DMS153 treated with DMSO at 0.1 percent for 48 hours (cell line): Measurements from ENCODE around the gene PRR22.
"Not testable (repeated sequence)": the region's sequence is repeated elsewhere in the genome, so short reads cannot be mapped to it uniquely, and the experiment has no call there.

Experiments used
- DNase-seq: peaks from one replicate; lab custom pipeline; 2025; ENCODE audit not compliant: unreplicated experiment; lab: John Stamatoyannopoulos, UW

Gene PRR22

DNA sequence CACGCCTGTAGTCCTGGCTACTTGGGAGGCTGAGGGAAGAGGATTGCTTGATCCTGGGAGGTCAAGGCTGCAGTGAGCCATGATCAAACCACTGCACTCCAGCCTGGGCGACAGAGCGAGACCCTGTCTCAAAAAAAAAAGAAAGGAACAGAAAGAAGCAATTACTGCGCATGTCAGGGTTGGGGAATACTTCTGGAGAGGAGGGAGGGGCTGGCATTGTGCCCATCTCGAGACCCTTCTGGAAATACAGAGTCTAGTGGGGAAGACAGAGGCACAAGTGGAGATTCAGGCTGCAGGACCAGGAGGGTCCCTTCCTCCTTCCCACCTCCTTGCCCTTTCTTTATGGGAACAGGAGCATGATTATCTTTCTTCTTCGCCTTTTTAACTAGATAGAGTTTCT is 30.8 kb downstream of the PRR22 start:
- DNase-seq, result no peak

DNA sequence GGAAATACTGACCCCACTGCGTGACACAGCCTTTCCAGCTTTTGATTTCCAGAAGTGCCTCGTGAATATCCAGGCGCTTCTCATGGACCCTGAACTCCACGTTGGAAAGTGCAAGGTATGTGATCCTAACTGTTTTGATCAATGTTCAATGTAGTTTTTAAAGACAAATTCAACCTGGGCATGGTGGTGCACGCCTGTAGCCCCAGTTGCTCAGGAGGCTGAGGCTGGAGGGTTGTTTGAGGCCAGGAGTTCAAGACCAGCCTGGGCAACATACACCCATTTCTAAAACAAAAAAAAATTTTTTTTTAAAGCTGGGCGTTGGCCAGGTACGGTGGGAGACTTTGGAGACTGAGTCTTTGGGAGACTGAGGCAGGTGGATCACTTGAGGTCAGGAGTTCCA is 32.8 kb downstream of the PRR22 start:
- DNase-seq, result no peak

DNA sequence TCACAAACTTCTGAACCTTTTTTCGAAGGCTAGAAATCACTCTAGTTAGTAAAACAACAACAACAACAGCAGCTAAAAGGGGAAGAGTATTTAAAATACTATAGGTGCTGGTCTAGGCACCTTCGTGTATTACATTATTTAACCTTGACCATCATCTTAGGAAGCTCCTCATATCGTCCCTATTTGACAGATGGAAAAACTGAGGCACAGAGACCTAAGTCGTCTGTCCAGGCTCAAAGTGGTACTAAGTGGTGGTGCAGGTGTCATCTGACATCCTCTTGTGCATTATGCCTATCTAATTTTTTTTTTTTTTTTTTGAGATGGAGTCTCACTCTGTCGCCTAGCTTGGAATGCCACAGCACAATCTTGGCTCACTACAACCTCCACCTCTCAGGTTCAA is 35.0 kb downstream of the PRR22 start:
- no peak for DNase-seq

DNA sequence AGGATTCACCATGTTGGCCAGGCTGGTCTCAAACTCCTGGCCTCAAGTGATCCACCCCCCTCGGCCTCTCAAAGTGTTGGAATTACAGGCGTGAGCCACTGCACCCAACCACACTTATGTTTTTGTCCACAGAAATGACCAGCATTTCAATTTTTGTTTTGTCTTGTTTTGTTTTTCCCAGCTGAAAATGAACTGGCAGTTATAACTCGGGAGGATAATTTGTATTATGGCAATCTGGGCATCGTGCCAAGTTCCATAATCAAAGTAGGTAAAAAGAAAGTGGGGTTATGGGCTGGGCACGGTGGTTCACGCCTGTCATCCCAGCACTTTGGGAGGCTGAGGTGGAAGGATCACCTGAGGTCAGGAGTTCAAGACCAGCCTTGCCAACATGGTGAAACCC is 35.6 kb downstream of the PRR22 start:
- not testable (repeated sequence) for DNase-seq

DNA sequence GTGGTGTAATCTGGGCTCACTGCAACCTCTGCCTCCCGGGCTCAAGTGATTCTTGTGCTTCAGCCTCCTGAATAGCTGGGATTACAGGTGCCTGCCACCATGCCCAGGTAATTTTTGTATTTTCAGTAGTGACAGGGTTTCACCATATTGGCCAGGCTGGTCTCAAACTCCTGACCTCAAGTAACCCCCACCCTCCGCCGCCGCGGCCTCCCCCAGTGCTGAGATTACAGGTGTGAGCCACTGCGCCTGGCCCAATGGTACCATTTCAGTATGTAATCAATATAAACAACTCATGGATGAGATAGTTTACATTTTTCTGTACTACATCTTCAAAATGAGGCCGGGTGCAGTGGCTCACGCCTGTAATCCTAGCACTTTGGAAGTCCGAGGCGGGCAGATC is 39.5 kb downstream of the PRR22 start:
- not testable (repeated sequence) for DNase-seq

DNA sequence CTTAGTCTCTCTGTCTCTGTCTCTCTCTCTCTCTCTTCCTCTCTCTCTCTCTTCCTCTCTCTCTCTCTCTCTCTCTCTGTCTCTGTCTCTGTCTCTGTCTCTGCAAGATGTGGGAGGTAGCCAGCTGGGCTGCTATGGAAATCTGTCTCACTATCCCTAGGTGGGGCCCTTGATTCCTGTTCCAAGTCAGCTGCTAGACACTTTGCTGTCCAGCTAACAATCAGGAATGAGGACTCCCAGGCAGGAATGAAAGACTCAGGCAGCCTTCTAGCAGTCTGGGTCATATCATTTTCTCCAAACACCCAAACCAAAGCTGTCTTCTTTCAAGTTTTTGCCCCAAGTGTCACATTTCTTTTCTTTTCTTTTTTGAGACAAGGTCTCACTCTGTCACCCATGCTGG is 40.9 kb downstream of the PRR22 start:
- DNase-seq, result no peak

DNA sequence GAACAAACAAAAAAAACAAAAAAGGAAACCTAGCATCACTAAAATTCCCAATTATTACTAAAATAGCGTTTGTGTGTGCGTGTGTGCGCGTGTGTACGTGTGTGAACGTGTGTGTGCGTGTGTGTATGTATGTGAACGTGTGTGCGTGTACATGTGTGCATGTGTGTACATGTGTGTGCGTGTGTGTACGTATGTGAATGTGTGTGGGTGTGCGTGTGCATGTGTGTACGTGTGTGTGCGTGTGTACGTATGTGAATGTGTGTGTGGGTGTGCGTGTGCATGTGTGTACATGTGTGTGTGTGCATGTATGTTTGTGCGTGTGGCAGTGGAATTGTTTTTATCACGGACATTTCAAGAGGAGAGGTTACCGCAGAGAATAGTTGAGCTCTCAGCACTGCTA is 42.5 kb downstream of the PRR22 start:
- no peak for DNase-seq

DNA sequence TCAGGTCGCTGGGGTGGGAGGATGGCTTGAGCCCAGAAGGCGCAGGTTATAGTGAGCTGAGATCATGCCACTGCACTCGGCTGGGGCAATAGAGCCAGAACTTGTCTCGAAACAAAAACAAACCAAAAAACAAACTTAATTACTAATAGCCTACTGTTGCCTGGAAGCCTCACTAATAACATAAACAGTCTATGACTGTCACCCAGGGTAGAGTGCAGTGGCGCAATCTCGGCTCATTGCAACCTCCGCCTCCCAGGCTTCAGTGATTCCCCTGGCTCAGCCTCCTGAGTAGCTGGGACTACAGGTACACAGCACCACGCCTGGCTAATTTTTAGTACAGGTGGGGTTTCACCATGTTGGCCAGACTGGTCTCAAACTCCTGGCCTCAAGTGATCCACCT is 46.1 kb downstream of the PRR22 start:
- no peak for DNase-seq

DNA sequence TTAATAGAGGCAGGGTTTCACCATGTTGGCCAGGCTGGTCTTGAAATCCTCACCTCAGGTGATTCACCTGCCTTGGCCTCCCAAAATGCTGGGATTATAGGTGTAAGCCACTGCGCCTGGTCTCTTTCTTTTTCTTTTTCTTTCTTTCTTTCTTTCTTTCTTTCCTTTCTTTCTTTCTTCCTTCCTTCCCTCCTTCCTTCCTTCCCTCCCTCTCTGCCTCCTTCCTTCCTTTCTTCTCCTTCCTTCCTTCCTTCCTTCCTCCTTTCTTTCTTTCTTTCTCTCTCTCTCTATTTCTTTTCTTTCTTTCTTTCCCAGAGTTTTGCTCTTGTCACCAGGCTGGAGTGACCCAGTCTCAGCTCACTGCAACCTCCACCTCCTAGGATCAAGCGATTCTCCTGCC is 51.4 kb downstream of the PRR22 start:
- DNase-seq, result not testable (repeated sequence)
